ENCODE results near the gene C4orf17.
"Not testable (repeated sequence)": the region's sequence is repeated elsewhere in the genome, so short reads cannot be mapped to it uniquely, and the experiment has no call there.

C4orf17 gene

GRCh38 chr4:99507349-99507748 lies 3.5 kb upstream of the C4orf17 start:
- no peak for TF ChIP-seq CTCF (conservative IDR thresholded peaks at IDR 0.05)
- no peak for TF ChIP-seq ZFX (IDR thresholded peaks at IDR 0.05)
- H3K27ac ChIP-seq = no peak overlapping the region

GRCh38 chr4:99507762-99508161 lies 3.1 kb upstream of the C4orf17 start:
- TF ChIP-seq ZFX (IDR thresholded peaks at IDR 0.05) (no peak), CTCF (conservative IDR thresholded peaks at IDR 0.05) (no peak)

GRCh38 chr4:99518601-99519295 lies 7.9 kb downstream of the C4orf17 start:
- H3K27ac ChIP-seq = no peak overlapping the region
- TF ChIP-seq ZFX (IDR thresholded peaks at IDR 0.05) (no peak), CTCF (conservative IDR thresholded peaks at IDR 0.05) (no peak)

More at GRCh38 chr4:99507762-99508161, 3.1 kb upstream of the C4orf17 start:
- no peak overlapping the region for H3K27ac ChIP-seq

GRCh38 chr4:99529228-99529627 lies 18.4 kb downstream of the C4orf17 start:
- no peak for TF ChIP-seq ZFX (IDR thresholded peaks at IDR 0.05)
- TF ChIP-seq CTCF (conservative IDR thresholded peaks at IDR 0.05) = no peak
- no peak overlapping the region for H3K27ac ChIP-seq

- TF ChIP-seq CTCF (conservative IDR thresholded peaks at IDR 0.05) (no peak), ZFX (IDR thresholded peaks at IDR 0.05) (no peak)
- H3K27ac ChIP-seq = no peak overlapping the region
Observed at GRCh38 chr4:99529956-99530355, 19.1 kb downstream of the C4orf17 start.

GRCh38 chr4:99534699-99535098 lies 23.9 kb downstream of the C4orf17 start:
- not testable (repeated sequence) for H3K27ac ChIP-seq

- TF ChIP-seq ZFX (IDR thresholded peaks at IDR 0.05) (no peak), CTCF (conservative IDR thresholded peaks at IDR 0.05) (no peak)
- H3K27ac ChIP-seq = no peak overlapping the region
Observed at GRCh38 chr4:99536271-99536670, 25.4 kb downstream of the C4orf17 start.

GRCh38 chr4:99536848-99537247 lies 26.0 kb downstream of the C4orf17 start:
- TF ChIP-seq ZFX (IDR thresholded peaks at IDR 0.05) (no peak), CTCF (conservative IDR thresholded peaks at IDR 0.05) (no peak)
- H3K27ac ChIP-seq = no peak overlapping the region
